Neural progenitor cell (in vitro differentiated cells): ENCODE data around the gene SNTA1.
"Not testable (repeated sequence)": the region's sequence is repeated elsewhere in the genome, so short reads cannot be mapped to it uniquely, and the experiment has no call there.

Experiments used
- EZH2 ChIP-seq: fragments of 200-600 bp; sonication (generic); IDR thresholded peaks from 2 replicates; pipeline ENCODE4 v1.6.1; 2017; ENCODE audit warnings: antibody characterized with exemption, mild to moderate bottlenecking, moderate library complexity
- EZH2phosphoT487 ChIP-seq: fragments of 200-600 bp; sonication (generic); IDR thresholded peaks from 2 replicates; pipeline ENCODE4 v1.6.1; 2017; ENCODE audit warnings: antibody characterized with exemption
- TF ChIP-seq, protein P1 (sequence below): fragments of 200-600 bp; sonication (generic); IDR thresholded peaks from 2 replicates; pipeline ENCODE4 v1.5.1; 2017; ENCODE audit warnings: antibody characterized with exemption, mild to moderate bottlenecking

DNA sequence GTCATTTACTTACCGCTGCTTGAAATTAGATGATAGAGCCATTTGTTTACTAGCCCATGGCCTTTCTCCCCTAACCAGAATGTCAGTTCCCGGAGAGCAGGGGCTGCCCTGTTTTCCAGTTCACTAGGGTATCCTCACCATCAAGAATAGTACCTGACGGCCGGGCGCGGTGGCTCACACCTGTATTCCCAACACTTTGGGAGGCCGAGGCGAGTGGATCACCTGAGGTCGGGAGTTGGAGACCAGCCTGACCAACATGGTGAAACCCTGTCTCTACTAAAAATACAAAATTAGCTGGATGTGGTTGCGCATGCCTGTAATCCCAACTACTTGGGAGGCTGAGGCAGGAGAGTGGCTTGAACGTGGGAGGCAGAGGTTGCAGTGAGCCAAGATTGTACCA is 19.7 kb downstream of the SNTA1 start:
- TF ChIP-seq, protein P1, sequence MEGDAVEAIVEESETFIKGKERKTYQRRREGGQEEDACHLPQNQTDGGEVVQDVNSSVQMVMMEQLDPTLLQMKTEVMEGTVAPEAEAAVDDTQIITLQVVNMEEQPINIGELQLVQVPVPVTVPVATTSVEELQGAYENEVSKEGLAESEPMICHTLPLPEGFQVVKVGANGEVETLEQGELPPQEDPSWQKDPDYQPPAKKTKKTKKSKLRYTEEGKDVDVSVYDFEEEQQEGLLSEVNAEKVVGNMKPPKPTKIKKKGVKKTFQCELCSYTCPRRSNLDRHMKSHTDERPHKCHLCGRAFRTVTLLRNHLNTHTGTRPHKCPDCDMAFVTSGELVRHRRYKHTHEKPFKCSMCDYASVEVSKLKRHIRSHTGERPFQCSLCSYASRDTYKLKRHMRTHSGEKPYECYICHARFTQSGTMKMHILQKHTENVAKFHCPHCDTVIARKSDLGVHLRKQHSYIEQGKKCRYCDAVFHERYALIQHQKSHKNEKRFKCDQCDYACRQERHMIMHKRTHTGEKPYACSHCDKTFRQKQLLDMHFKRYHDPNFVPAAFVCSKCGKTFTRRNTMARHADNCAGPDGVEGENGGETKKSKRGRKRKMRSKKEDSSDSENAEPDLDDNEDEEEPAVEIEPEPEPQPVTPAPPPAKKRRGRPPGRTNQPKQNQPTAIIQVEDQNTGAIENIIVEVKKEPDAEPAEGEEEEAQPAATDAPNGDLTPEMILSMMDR, result not testable (repeated sequence)
- not testable (repeated sequence) for TF ChIP-seq EZH2phosphoT487, EZH2
